IPS DF 6.9 (cell line): ENCODE results near the gene ADORA2A.

ENCODE experiments used
- DNase-seq: peaks from one replicate; pipeline ENCODE4 v3.0.0-alpha.2; 2013; ENCODE audit warnings: low read depth, low spot score
- H3K27ac ChIP-seq: one replicate; pipeline ENCODE4 v1.5.1; 2013; ENCODE audit warnings: low read length, control low read depth
- H3K27me3 ChIP-seq: 2 replicates; pipeline ENCODE4 v1.6.1; 2013; ENCODE audit warnings: mild to moderate bottlenecking, low read length; ENCODE audit not compliant: control insufficient read depth, insufficient read depth
- H3K36me3 ChIP-seq: 2 replicates; pipeline ENCODE4 v1.6.1; 2013; ENCODE audit warnings: low read length; ENCODE audit not compliant: control insufficient read depth, insufficient read depth
- H3K4me1 ChIP-seq: 2 replicates; pipeline ENCODE4 v1.6.1; 2013; ENCODE audit warnings: low read length; ENCODE audit not compliant: control insufficient read depth, insufficient read depth
- H3K4me3 ChIP-seq: 2 replicates; pipeline ENCODE4 v1.5.1; 2013; ENCODE audit warnings: mild to moderate bottlenecking, low read length
- H3K9me3 ChIP-seq: 2 replicates; pipeline ENCODE4 v1.6.1; 2013; ENCODE audit warnings: low read length, inconsistent platforms; ENCODE audit not compliant: control insufficient read depth, insufficient read depth
- WGBS: extraction: QIAGEN DNeasy Blood & Tissue Kit; methylation state at CpG from one replicate; pipeline ENCODE4 v1.1.7; 2013; ENCODE audit warnings: mixed read lengths, missing lambda C conversion rate; ENCODE audit not compliant: insufficient read length, insufficient coverage; 5-methylcytosine and 5-hydroxymethylcytosine counted together

ADORA2A gene

GRCh38 chr22:24417901-24418641 is 9.3 kb upstream of the ADORA2A start:
- Histone ChIP-seq H3K4me1 (peaks cover 6% of the 10 kb centered on the region; the same call in 1 of the 2 replicates), H3K4me3 (no peak overlapping the region), H3K27me3 (no peaks in the 10 kb centered on the region), H3K36me3 (peaks cover 14% of the 10 kb centered on the region; the same call in 1 of the 2 replicates), H3K9me3 (no peaks in the 10 kb centered on the region), H3K27ac (no peak overlapping the region)
- no peak for DNase-seq
- no CpG with 5 or more reads among the region's 16 CpGs for WGBS

GRCh38 chr22:24418786-24419474 is 8.5 kb upstream of the ADORA2A start:
- peaks cover 6% of the 10 kb centered on the region; the same call in 1 of the 2 replicates for H3K4me1 ChIP-seq
- no peak overlapping the region for H3K4me3 ChIP-seq
- no peak for DNase-seq
- no peak overlapping the region for H3K27ac ChIP-seq
- no peaks in the 10 kb centered on the region for H3K9me3 ChIP-seq
- no peaks in the 10 kb centered on the region for H3K27me3 ChIP-seq
- peaks cover 14% of the 10 kb centered on the region; the same call in 1 of the 2 replicates for H3K36me3 ChIP-seq
- no CpG with 5 or more reads among the region's 16 CpGs for WGBS

GRCh38 chr22:24419475-24419850 is 7.9 kb upstream of the ADORA2A start:
- no peak for DNase-seq
- H3K27me3 ChIP-seq = no peaks in the 10 kb centered on the region; the same call in 1 of the 2 replicates
- peaks cover 10% of the 10 kb centered on the region; the same call in 1 of the 2 replicates for H3K36me3 ChIP-seq
- WGBS = no CpG with 5 or more reads among the region's 7 CpGs
- H3K4me3 ChIP-seq = no peak overlapping the region
- no peaks in the 10 kb centered on the region for H3K9me3 ChIP-seq
- H3K4me1 ChIP-seq = peaks cover 6% of the 10 kb centered on the region; the same call in 1 of the 2 replicates
- no peak overlapping the region for H3K27ac ChIP-seq

GRCh38 chr22:24420072-24420976 is 7.1 kb upstream of the ADORA2A start:
- peaks cover 4% of the 10 kb centered on the region; the same call in 1 of the 2 replicates for H3K36me3 ChIP-seq
- DNase-seq = no peak

GRCh38 chr22:24420977-24421343 is 6.4 kb upstream of the ADORA2A start:
- Histone ChIP-seq H3K4me1 (peaks cover 6% of the 10 kb centered on the region; the same call in 1 of the 2 replicates), H3K4me3 (no peak overlapping the region), H3K27me3 (no peaks in the 10 kb centered on the region; the same call in 1 of the 2 replicates), H3K27ac (no peak overlapping the region), H3K36me3 (peaks cover 1% of the 10 kb centered on the region; the same call in 1 of the 2 replicates), H3K9me3 (no peaks in the 10 kb centered on the region)
- no CpG with 5 or more reads among the region's 11 CpGs for WGBS
- no peak for DNase-seq

More at GRCh38 chr22:24420072-24420976, 7.1 kb upstream of the ADORA2A start:
- H3K4me3 ChIP-seq = no peak overlapping the region
- H3K9me3 ChIP-seq = no peaks in the 10 kb centered on the region
- no peaks in the 10 kb centered on the region; the same call in 1 of the 2 replicates for H3K27me3 ChIP-seq
- no CpG with 5 or more reads among the region's 18 CpGs for WGBS
- peaks cover 6% of the 10 kb centered on the region; the same call in 1 of the 2 replicates for H3K4me1 ChIP-seq
- no peak overlapping the region for H3K27ac ChIP-seq

GRCh38 chr22:24421428-24421931 is 5.9 kb upstream of the ADORA2A start:
- Histone ChIP-seq H3K4me3 (no peak overlapping the region), H3K27me3 (no peaks in the 10 kb centered on the region; the same call in 1 of the 2 replicates), H3K4me1 (peaks cover 6% of the 10 kb centered on the region; the same call in 1 of the 2 replicates), H3K9me3 (no peaks in the 10 kb centered on the region), H3K36me3 (no peaks in the 10 kb centered on the region), H3K27ac (no peak overlapping the region)
- no peak for DNase-seq
- WGBS = no CpG with 5 or more reads among the region's 9 CpGs

GRCh38 chr22:24422102-24422665 is 5.2 kb upstream of the ADORA2A start:
- DNase-seq = no peak
- no peak overlapping the region for H3K27ac ChIP-seq
- WGBS = no CpG with 5 or more reads among the region's 5 CpGs
- no peaks in the 10 kb centered on the region; the same call in 1 of the 2 replicates for H3K27me3 ChIP-seq
- peaks cover 6% of the 10 kb centered on the region; the same call in 1 of the 2 replicates for H3K4me1 ChIP-seq
- H3K36me3 ChIP-seq = no peaks in the 10 kb centered on the region
- no peaks in the 10 kb centered on the region for H3K9me3 ChIP-seq
- no peak overlapping the region for H3K4me3 ChIP-seq

GRCh38 chr22:24423519-24424000 is 3.8 kb upstream of the ADORA2A start:
- Histone ChIP-seq H3K4me3 (peak overlapping the region; percentile 68; the same call in 1 of the 2 replicates), H3K9me3 (no peaks in the 10 kb centered on the region), H3K27me3 (no peaks in the 10 kb centered on the region; the same call in 1 of the 2 replicates), H3K27ac (no peak overlapping the region), H3K36me3 (no peaks in the 10 kb centered on the region), H3K4me1 (0 out of 2 replicates have a peak, but pooled peaks cover 6% of the 10 kb centered on the region)
- no peak for DNase-seq
- no CpG with 5 or more reads among the region's 56 CpGs for WGBS

- WGBS = no CpG with 5 or more reads among the region's 105 CpGs
- H3K27ac ChIP-seq = no peak overlapping the region
- no peaks in the 10 kb centered on the region for H3K9me3 ChIP-seq
- peak overlapping the region; percentile 68 for H3K4me3 ChIP-seq
- no peaks in the 10 kb centered on the region for H3K36me3 ChIP-seq
- no peak for DNase-seq
- no peaks in the 10 kb centered on the region; the same call in 1 of the 2 replicates for H3K27me3 ChIP-seq
- peaks cover 6% of the 10 kb centered on the region; the same call in 1 of the 2 replicates for H3K4me1 ChIP-seq
Observed at GRCh38 chr22:24424001-24424900, 3.1 kb upstream of the ADORA2A start.
